ENCODE data around the gene CHCHD4. TPM values are rescaled to one million over a fixed set of nuclear protein-coding genes. Genes with fewer than 3 reads are reported as not detected.

CHCHD4 gene
- polyA plus RNA-seq, 1 of the 3 experiments (the other 2 are of a cell fraction) = 15.4 TPM

DNA sequence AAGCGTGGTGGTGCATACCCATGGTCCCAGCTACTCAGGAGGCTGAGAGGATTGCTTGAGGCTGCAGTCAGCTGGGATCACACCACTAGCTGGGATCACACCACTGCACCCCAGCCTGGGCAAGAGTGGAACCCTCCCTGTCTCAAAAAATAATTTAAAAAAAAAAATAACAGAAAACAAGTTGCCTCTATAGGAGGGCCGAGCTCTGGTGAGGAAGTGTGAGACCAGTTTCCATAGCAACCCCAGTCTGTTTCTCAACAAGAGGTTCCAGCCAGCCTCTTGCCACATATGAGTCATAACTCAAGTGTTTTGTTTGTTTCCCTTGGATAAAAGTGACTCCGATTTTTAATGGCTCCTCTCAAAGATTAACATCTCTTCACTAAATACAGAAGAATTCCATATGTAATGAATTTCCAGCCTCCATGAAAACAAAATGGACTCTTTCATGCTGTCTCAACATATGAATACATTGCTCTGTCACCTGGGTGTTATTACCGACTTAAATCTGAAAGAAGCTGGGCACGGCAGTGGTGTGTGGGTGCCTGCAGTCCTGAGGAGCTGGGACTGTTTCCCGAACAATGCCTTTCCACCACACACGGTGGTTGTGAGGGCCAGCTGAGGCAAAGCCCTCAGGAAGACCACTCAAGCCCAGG lies 19.9 kb upstream of the CHCHD4 start (continued):
- no peak for TF ChIP-seq CHD2 (IDR thresholded peaks at IDR 0.05; ENCODE audit: low read length, partially characterized antibody)
- TF ChIP-seq RXRA (IDR thresholded peaks at IDR 0.05; ENCODE audit: borderline replicate concordance, low read depth) = no peak
- TF ChIP-seq TEAD4 (IDR thresholded peaks at IDR 0.05; ENCODE audit: borderline replicate concordance, insufficient read depth) = peak; percentile 51; the same call in 1 of the 2 replicates
- TF ChIP-seq, protein P1, sequence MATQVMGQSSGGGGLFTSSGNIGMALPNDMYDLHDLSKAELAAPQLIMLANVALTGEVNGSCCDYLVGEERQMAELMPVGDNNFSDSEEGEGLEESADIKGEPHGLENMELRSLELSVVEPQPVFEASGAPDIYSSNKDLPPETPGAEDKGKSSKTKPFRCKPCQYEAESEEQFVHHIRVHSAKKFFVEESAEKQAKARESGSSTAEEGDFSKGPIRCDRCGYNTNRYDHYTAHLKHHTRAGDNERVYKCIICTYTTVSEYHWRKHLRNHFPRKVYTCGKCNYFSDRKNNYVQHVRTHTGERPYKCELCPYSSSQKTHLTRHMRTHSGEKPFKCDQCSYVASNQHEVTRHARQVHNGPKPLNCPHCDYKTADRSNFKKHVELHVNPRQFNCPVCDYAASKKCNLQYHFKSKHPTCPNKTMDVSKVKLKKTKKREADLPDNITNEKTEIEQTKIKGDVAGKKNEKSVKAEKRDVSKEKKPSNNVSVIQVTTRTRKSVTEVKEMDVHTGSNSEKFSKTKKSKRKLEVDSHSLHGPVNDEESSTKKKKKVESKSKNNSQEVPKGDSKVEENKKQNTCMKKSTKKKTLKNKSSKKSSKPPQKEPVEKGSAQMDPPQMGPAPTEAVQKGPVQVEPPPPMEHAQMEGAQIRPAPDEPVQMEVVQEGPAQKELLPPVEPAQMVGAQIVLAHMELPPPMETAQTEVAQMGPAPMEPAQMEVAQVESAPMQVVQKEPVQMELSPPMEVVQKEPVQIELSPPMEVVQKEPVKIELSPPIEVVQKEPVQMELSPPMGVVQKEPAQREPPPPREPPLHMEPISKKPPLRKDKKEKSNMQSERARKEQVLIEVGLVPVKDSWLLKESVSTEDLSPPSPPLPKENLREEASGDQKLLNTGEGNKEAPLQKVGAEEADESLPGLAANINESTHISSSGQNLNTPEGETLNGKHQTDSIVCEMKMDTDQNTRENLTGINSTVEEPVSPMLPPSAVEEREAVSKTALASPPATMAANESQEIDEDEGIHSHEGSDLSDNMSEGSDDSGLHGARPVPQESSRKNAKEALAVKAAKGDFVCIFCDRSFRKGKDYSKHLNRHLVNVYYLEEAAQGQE (IDR thresholded peaks at IDR 0.05; ENCODE audit: low read depth, low read length) = no peak
- TF ChIP-seq POLR2AphosphoS5 (IDR thresholded peaks at IDR 0.05; ENCODE audit: low read depth, low read length) = 0 out of 2 replicates have a peak, but pooled peaks have one; percentile 68
- TF ChIP-seq RAD21 (IDR thresholded peaks at IDR 0.05; ENCODE audit: low read length) = no peak
- no peak for TF ChIP-seq MEF2A (IDR thresholded peaks at IDR 0.05; ENCODE audit: borderline replicate concordance, low read depth)

DNA sequence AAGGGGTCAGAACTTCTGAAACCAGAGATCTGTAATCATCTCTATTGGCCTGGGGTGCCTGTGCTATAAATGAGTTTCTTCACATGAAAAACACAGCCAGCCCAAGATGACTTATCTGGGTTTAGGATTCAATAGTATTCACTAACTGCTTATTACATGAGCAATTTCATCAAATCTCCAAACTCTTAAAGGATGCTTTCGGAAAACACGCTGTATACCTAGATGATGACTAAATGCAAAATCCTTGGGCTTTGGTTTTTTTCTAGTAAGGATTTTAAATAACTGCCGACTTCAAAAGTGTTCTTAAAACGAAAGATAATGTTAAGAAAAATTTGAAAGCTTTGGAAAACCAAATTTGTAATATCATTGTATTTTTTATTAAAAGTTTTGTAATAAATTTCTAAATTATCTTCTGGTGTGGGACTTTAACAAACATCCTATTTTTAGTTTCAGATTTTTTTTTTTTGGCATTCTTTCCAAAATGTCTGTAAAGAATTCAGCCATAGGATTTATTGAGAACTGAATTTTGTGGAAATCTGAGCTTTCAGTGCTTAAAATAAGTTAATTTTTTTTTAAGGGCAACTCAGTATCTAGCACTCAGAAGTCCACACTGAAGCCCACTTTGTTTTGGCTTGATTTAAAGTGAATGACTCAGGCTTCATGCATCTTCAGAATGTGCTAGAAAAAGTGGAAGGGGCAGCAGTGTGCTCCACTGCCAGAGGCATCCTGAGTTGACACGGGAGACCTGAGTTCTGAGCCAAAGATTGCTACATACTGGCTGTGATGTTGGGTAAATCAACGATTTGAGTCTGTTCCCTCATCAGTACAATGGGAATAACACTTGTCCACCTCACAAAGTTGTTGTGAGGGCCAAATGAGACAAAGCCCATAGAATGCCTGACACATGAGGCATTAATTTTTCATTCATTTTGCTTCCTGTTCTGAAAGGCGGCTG lies 18.9 kb upstream of the CHCHD4 start:
- H3F3A ChIP-seq (replicated peaks; ENCODE audit: insufficient read depth) = peaks cover 38% of the 10 kb centered on the region

More for the DNA sequence above, 18.9 kb upstream of the CHCHD4 start:
- peak overlapping the region; percentile 78 to 100 for H3K27ac ChIP-seq (ENCODE audit: low read depth in 2 of 2, low read length in 1 of 2)
- H2AFZ ChIP-seq (ENCODE audit: low read depth) = no peak overlapping the region
- no peaks in the 10 kb centered on the region for H3K27me3 ChIP-seq (ENCODE audit: insufficient read depth)
- H3K4me2 ChIP-seq = peak overlapping the region; percentile 75
- peaks cover 21 to 71% of the 10 kb centered on the region in 2 experiments for H3K36me3 ChIP-seq (replicated peaks in 1 of 2; ENCODE audit: control insufficient read depth in 1 of 2, insufficient read depth in 2 of 2, low read length in 1 of 2)
- H3K4me3 ChIP-seq (ENCODE audit: low read depth in 2 of 2, low read length in 1 of 2) = peak overlapping the region in 1 of 2 experiments; percentile 19; a peak in 1 of 4 replicates
- ChIA-PET POLR2A (no interaction called here), CTCF (interaction anchor here (0.6 to 1.5 kb wide), 3 partner anchors 21 to 263 kb away, joined by 3 read pairs; partner anchors contain the start of gene WNT7A)
- H3K9me2 ChIP-seq = no peaks in the 10 kb centered on the region
- peak; percentile 79 for TF ChIP-seq FOSL2 (IDR thresholded peaks at IDR 0.05; ENCODE audit: borderline replicate concordance, low read depth)
- TF ChIP-seq MAX (IDR thresholded peaks at IDR 0.05; ENCODE audit: low read depth) = peak; percentile 81
- TF ChIP-seq RAD21 (IDR thresholded peaks at IDR 0.05; ENCODE audit: low read length) = no peak
- no peak for TF ChIP-seq GATA2 (CRISPR knock-in tag; IDR thresholded peaks at IDR 0.05)
- TF ChIP-seq EP300 (IDR thresholded peaks at IDR 0.05; ENCODE audit: borderline replicate concordance in 1 of 2, low read depth in 1 of 2, low read length in 1 of 2) = peak in 1 of 2 experiments; percentile 58; a peak in 1 of 4 replicates
- TF ChIP-seq JUND (IDR thresholded peaks at IDR 0.05) = peak; percentile 81
- peak; percentile 35 for TF ChIP-seq TCF12 (IDR thresholded peaks at IDR 0.05)
- TF ChIP-seq PBX3 (IDR thresholded peaks at IDR 0.05) = peak; percentile 58; the same call in 1 of the 2 replicates
- peak; percentile 69; the same call in 1 of the 2 replicates for TF ChIP-seq NFIC (IDR thresholded peaks at IDR 0.05; ENCODE audit: borderline replicate concordance)
- TF ChIP-seq SIN3A (IDR thresholded peaks at IDR 0.05; ENCODE audit: borderline replicate concordance, low read depth, low read length) = peak; percentile 58; the same call in 1 of the 2 replicates
- peak; percentile 54; the same call in 1 of the 2 replicates for TF ChIP-seq MEF2A (IDR thresholded peaks at IDR 0.05; ENCODE audit: borderline replicate concordance, low read depth)
- TF ChIP-seq, protein P1 (IDR thresholded peaks at IDR 0.05; ENCODE audit: low read depth, low read length) = no peak
- peak overlapping the region; percentile 85 for H3K9ac ChIP-seq
- DNase-seq = no peak
- no peaks in the 10 kb centered on the region; the same call in 1 of the 2 replicates for H3K79me2 ChIP-seq (ENCODE audit: insufficient read depth)
- WGBS (ENCODE audit: low lambda C conversion rate) = 41% methylated on average over 7 of the region's 7 CpGs
- no peaks in the 10 kb centered on the region for H4K20me1 ChIP-seq (ENCODE audit: insufficient read depth)
- H3K9me3 ChIP-seq = no peaks in the 10 kb centered on the region
- H3K4me1 ChIP-seq (ENCODE audit: control insufficient read depth in 1 of 2, insufficient read depth in 2 of 2, low read depth in 1 of 2, low read length in 1 of 2) = peaks cover 16 to 27% of the 10 kb centered on the region in 2 experiments
